A172 (cell line): Measurements from ENCODE around the gene PLA2G4F. TPM values are rescaled to one million over a fixed set of nuclear protein-coding genes. Genes with fewer than 3 reads are reported as not detected.

Experiments
- DNase-seq: peaks from one replicate; pipeline ENCODE4 v3.0.0-alpha.2; 2015; ENCODE audit warnings: low spot score
- total RNA-seq: library from RNA; depleted of rRNA; stranded (reverse); fragments of >200 nt; shearing (Covaris generic); gene quantifications from 2 replicates; pipeline ENCODE4 v1.2.3, GENCODE V29; 2014

PLA2G4F gene
- total RNA-seq, 1 experiment from 2014 or later = not detected

GRCh38 chr15:42146551-42147430 is 9.6 kb downstream of the PLA2G4F start:
- DNase-seq = no peak

GRCh38 chr15:42145546-42146455 is 10.6 kb downstream of the PLA2G4F start:
- DNase-seq = no peak

- DNase-seq = no peak
These were observed 11.5 kb downstream of the PLA2G4F start for GRCh38 chr15:42144841-42145375.

GRCh38 chr15:42143866-42144625 is 12.4 kb downstream of the PLA2G4F start:
- DNase-seq = no peak

- no peak for DNase-seq
These were observed 13.1 kb downstream of the PLA2G4F start for GRCh38 chr15:42143356-42143755.

GRCh38 chr15:42141795-42142667 is 14.4 kb downstream of the PLA2G4F start:
- DNase-seq = no peak

GRCh38 chr15:42141246-42141645 is 15.2 kb downstream of the PLA2G4F start:
- no peak for DNase-seq

- DNase-seq = no peak
These were observed 15.9 kb downstream of the PLA2G4F start for GRCh38 chr15:42140383-42141070.

GRCh38 chr15:42139596-42139995 is 16.8 kb downstream of the PLA2G4F start:
- DNase-seq = no peak

- no peak for DNase-seq
These were observed 17.5 kb downstream of the PLA2G4F start for GRCh38 chr15:42138968-42139386.

- DNase-seq = no peak
These were observed 18.0 kb downstream of the PLA2G4F start for GRCh38 chr15:42138411-42138810.

GRCh38 chr15:42137461-42138261 is 18.8 kb downstream of the PLA2G4F start:
- DNase-seq = peak; percentile 52

- no peak for DNase-seq
These were observed 19.9 kb downstream of the PLA2G4F start for GRCh38 chr15:42136513-42136912.

- no peak for DNase-seq
These were observed 21.1 kb downstream of the PLA2G4F start for GRCh38 chr15:42135351-42135750.

GRCh38 chr15:42134617-42135245 is 21.7 kb downstream of the PLA2G4F start:
- DNase-seq = no peak

- peak; percentile 23 for DNase-seq
These were observed 22.4 kb downstream of the PLA2G4F start for GRCh38 chr15:42133886-42134502.

- DNase-seq = no peak
These were observed 23.1 kb downstream of the PLA2G4F start for GRCh38 chr15:42133356-42133755.
